Activated naive CD4-positive, alpha-beta T cell treated with anti-CD3 and anti-CD28 coated beads for 36 hours (primary cell): ENCODE results near the gene CMTM2. TPM values are rescaled to one million over a fixed set of nuclear protein-coding genes. Genes with fewer than 3 reads are reported as not detected.
"Not testable (repeated sequence)": the region's sequence is repeated elsewhere in the genome, so short reads cannot be mapped to it uniquely, and the experiment has no call there.

ENCODE experiments used
- CTCF ChIA-PET: fragments of 350-600 bp; sonication (Branson Sonifier 250); formaldehyde crosslinking; loops from one replicate; lab custom pipeline; 2021; ENCODE audit warnings: antibody characterized with exemption; lab: Charles Lee
- DNase-seq: peaks from one replicate; pipeline ENCODE4 v3.0.0-alpha.2; 2020
- H3K27ac Mint-ChIP-seq: one replicate; pipeline ENCODE4 v1.8.0; 2021; ENCODE audit warnings: mild to moderate bottlenecking, mixed read lengths
- H3K27me3 Mint-ChIP-seq: one replicate; pipeline ENCODE4 v1.8.0; 2021; ENCODE audit warnings: low read depth, mixed read lengths
- H3K36me3 Mint-ChIP-seq: one replicate; pipeline ENCODE4 v1.8.0; 2021; ENCODE audit warnings: low read depth, mixed read lengths
- H3K4me1 Mint-ChIP-seq: one replicate; pipeline ENCODE4 v1.8.0; 2021; ENCODE audit warnings: low read depth, mixed read lengths
- H3K4me3 Mint-ChIP-seq: one replicate; pipeline ENCODE4 v1.8.0; 2021; ENCODE audit warnings: mild to moderate bottlenecking, moderate library complexity, mixed read lengths
- H3K9me3 Mint-ChIP-seq: one replicate; pipeline ENCODE4 v1.8.0; 2021; ENCODE audit warnings: mixed read lengths
- intact Hi-C: fragments of 100-400 bp; cut with micrococcal nuclease; formaldehyde crosslinking; loops from one replicate; pipeline ENCODE4 v1.15.1; 2023
- total RNA-seq, 2 experiments: library from RNA; stranded (reverse); gene quantifications; one replicate each; pipeline ENCODE4 v1.2.3, GENCODE V29; 2021

The CMTM2 gene
- total RNA-seq, 2 experiments from 2014 or later, result not detected

DNA sequence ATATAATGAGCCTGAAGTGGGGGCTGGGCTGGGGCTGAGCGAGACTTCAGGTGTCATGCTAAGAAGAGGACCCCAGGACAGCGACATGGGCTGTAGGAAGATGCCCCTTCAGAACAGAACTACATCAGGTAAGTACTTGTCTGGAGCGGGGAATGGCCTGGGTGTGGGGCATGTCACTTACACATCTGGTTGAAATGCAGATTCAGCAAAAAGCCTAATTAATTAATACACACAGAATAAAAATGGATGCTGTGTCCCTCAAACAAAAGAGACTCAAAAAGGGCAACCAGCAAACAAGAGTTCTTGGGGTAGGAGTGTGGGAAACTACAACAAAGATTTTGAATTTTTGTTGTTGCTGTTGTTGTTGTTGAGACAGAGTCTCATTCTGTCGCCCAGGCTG, 11.8 kb downstream of the CMTM2 start:
- Mint-ChIP-seq H3K4me3 (no peak overlapping the region), H3K27me3 (no peaks in the 10 kb centered on the region), H3K27ac (no peak overlapping the region), H3K36me3 (no peaks in the 10 kb centered on the region), H3K9me3 (no peaks in the 10 kb centered on the region), H3K4me1 (peaks cover 30% of the 10 kb centered on the region)
- CTCF ChIA-PET, result interaction anchor here (0.6 to 3.0 kb wide), 8 partner anchors 10 to 277 kb away, joined by 3 to 22 read pairs (median 6); partner anchors contain the start of gene CMTM2
- intact Hi-C loops, result no loop called here
- DNase-seq, result no peak

DNA sequence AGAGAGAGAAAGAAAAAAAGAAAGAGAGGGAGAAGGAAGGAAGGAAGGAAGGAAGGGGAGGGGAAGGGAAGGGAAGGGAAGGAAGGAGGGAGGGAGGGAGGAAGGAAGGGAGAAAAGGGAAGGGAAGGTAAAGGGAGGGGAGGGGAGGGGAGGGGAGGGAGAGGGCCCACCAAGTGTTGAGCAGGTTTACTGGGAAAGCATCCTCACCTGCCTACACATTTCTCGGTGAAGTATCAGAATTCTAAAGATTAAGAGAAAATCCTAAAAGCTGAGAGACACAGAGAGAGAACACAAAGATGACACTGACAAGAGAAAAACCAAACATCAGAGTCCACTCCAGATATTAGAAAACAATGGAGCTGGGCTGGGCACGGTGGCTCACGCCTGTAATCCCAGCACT, 13.0 kb downstream of the CMTM2 start:
- intact Hi-C loops, result no loop called here
- no peak overlapping the region for H3K27ac Mint-ChIP-seq
- H3K36me3 Mint-ChIP-seq, result no peaks in the 10 kb centered on the region
- no peaks in the 10 kb centered on the region for H3K27me3 Mint-ChIP-seq
- no peak for DNase-seq
- CTCF ChIA-PET, result no interaction called here
- no peak overlapping the region for H3K4me3 Mint-ChIP-seq
- no peaks in the 10 kb centered on the region for H3K9me3 Mint-ChIP-seq
- H3K4me1 Mint-ChIP-seq, result peaks cover 34% of the 10 kb centered on the region

DNA sequence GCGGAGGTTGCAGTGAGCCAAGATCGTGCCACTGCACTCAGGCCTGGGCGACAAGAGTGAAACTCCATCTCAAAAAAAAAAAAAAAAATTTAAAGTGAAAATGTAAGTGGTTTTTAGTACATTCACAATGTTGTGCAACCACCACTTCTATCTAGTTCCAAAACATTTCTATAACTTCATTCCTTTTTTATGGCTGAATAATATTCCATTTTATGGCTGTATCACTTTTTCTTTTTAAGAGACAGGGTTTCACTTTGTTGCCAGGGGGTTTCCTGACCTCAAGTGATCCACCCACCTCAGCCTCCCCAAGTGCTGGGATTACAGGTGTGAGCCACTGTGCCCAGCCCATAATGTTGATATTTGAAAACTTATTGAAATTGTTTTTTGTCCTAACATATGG, 13.6 kb downstream of the CMTM2 start:
- H3K36me3 Mint-ChIP-seq, result no peaks in the 10 kb centered on the region
- no peaks in the 10 kb centered on the region for H3K27me3 Mint-ChIP-seq
- CTCF ChIA-PET, result no interaction called here
- peaks cover 32% of the 10 kb centered on the region for H3K4me1 Mint-ChIP-seq
- no peak overlapping the region for H3K27ac Mint-ChIP-seq
- intact Hi-C loops, result no loop called here
- no peak overlapping the region for H3K4me3 Mint-ChIP-seq
- no peak for DNase-seq
- H3K9me3 Mint-ChIP-seq, result no peaks in the 10 kb centered on the region

DNA sequence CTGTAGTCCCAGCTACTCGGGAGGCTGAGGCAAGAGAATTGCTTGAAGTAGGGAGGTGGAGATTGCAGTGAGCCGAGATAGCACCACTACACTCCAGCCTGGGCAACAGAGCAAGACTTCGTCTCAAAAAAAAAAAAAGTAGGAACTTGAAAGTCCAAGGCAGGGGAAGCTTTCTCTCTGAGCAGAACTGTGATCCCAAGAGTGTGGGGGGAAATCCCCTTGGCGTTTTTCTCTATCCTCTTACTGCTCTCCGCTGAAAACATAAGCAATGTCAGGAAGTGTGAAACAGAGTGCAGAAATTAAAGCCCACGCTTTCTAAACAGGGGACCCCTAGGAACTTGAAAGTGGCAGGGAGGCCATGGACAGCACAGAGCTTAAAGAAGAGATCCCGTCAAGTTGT, 15.5 kb downstream of the CMTM2 start:
- Mint-ChIP-seq H3K27ac (no peak overlapping the region), H3K27me3 (no peaks in the 10 kb centered on the region), H3K4me1 (peaks cover 33% of the 10 kb centered on the region), H3K9me3 (no peaks in the 10 kb centered on the region), H3K4me3 (no peak overlapping the region), H3K36me3 (no peaks in the 10 kb centered on the region)
- CTCF ChIA-PET, result interaction anchor here (1.0 to 1.9 kb wide), 4 partner anchors 9 to 112 kb away, joined by 3 to 7 read pairs (median 4); partner anchors contain the start of gene CMTM3
- DNase-seq, result no peak
- intact Hi-C loops, result no loop called here

DNA sequence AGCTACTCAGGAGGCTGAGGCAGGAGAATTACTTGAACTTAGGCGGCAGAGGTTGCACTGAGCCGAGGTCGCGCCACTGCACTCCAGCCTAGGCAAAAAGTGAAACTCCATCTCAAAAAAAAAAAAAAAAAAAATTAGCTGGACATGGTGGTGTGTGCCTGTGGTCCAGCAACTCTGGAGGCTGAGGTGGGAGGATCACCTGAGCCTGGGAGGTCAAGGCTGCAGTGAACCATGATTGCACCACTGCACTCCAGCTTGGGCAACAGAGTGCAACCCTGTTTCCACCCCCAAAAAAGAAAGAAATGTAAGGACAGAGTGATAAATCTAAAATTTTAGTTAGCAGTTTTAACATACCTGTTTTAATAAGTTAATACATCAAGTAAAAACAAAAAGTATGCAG, 17.3 kb downstream of the CMTM2 start:
- H3K27me3 Mint-ChIP-seq, DNase-seq, intact Hi-C loops, H3K9me3 Mint-ChIP-seq, H3K4me3 Mint-ChIP-seq, H3K36me3 Mint-ChIP-seq, H3K27ac Mint-ChIP-seq: not testable (repeated sequence)
- CTCF ChIA-PET, result interaction anchor here (1.3 kb wide), 1 partner anchor 55 kb away, joined by 4 read pairs; no protein-coding TSS in a partner anchor
- H3K4me1 Mint-ChIP-seq, result peaks cover 26% of the 10 kb centered on the region

DNA sequence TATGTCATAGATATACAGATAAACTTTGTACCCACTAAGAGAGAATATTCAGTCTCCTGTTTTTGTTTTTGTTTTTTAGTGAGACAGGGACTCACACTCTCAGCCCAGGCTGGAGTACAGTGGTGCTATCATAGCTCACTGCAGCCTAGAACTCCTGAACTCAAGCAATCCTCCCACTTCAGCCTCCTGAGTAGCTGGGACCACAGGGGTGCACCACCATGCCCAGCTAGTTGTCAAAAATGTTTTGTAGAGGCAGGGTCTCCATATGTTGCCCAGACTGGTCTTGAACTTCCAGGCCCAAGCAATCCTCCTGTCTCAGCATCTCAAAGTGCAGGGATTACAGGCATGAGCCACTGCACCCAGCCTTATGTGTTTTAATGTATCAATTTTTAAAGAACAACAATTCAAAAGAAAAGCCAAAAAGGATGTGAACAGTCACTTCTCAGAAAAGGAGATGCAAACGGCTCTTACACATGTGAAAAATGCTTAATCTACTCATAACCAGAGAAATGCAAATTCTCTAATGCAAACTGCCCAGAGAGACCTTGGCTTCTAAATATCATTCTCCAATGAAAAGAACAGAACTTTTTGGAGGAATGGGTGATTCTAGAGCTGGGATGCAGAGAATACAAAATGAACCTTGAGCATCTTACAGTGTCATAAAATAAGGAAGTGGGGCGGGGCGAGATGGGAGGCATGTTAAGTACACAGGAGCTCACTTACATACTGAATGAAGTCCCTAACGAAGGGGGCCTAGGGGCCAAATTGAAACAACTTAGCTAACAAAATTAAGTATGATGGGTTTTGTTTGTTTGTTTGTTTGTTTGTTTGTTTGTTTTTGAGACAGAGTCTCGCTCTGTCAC, 18.0 kb downstream of the CMTM2 start:
- peaks cover 26% of the 10 kb centered on the region for H3K4me1 Mint-ChIP-seq
- no peaks in the 10 kb centered on the region for H3K27me3 Mint-ChIP-seq
- peak overlapping the region; percentile 61 for H3K27ac Mint-ChIP-seq
- no peak for DNase-seq
- CTCF ChIA-PET, result interaction anchor here (0.6 to 2.5 kb wide), 4 partner anchors 11 to 191 kb away, joined by 3 to 7 read pairs (median 6); no protein-coding TSS in a partner anchor
- no peak overlapping the region for H3K4me3 Mint-ChIP-seq
- no peaks in the 10 kb centered on the region for H3K36me3 Mint-ChIP-seq
- intact Hi-C loops, result no loop called here
- H3K9me3 Mint-ChIP-seq, result peaks cover 11% of the 10 kb centered on the region

DNA sequence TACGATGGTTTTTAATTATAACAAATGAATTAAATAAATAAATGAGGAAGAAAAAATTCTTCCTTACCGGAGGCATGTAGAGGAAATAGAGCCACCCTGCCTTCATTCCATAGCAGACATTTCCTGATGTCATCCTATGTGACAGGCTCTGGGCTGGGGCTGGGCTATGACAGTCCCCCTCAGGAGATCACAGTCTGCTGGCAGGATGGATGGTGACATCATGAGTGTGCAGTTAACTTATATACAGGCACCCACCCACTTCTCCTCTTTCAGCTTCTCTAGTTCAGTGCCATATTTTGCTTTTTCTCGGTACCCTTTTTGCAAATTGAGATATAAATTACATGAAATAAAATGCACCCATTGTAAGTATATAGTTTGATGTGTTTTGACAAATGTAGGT, 18.8 kb downstream of the CMTM2 start:
- no peak overlapping the region for H3K27ac Mint-ChIP-seq
- CTCF ChIA-PET, result interaction anchor here (0.8 to 2.5 kb wide), 5 partner anchors 11 to 191 kb away, joined by 4 to 7 read pairs (median 5); partner anchors contain the start of gene CKLF
- intact Hi-C loops, result no loop called here
- H3K27me3 Mint-ChIP-seq, result no peaks in the 10 kb centered on the region
- DNase-seq, result no peak
- no peak overlapping the region for H3K4me3 Mint-ChIP-seq
- H3K36me3 Mint-ChIP-seq, result no peaks in the 10 kb centered on the region
- peaks cover 26% of the 10 kb centered on the region for H3K4me1 Mint-ChIP-seq
- H3K9me3 Mint-ChIP-seq, result peaks cover 11% of the 10 kb centered on the region

DNA sequence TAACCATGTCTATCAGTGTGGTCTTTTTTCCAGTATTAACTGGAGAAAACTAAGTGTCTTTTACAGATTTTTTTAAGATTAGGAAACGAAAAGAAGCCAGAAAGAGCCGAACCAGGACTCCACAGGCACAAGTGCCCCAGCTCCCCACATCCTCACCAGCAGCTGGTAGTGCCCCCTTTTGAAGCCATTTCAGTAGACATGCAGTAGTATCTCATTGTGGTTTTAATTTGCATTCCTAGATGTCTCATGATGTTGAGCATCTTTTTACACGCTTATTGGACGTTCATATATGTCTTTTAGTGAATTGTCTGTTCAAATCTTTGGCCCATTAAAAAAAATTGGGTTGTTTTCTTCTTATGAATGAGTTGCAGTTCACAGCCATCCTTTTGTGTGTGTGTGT, 20.5 kb downstream of the CMTM2 start:
- no peaks in the 10 kb centered on the region for H3K27me3 Mint-ChIP-seq
- DNase-seq, result no peak
- H3K9me3 Mint-ChIP-seq, result peaks cover 11% of the 10 kb centered on the region
- peaks cover 31% of the 10 kb centered on the region for H3K4me1 Mint-ChIP-seq
- H3K4me3 Mint-ChIP-seq, result no peak overlapping the region
- H3K27ac Mint-ChIP-seq, result no peak overlapping the region
- CTCF ChIA-PET, result interaction anchor here (0.7 to 2.5 kb wide), 4 partner anchors 9 to 123 kb away, joined by 3 to 8 read pairs (median 6); no protein-coding TSS in a partner anchor
- intact Hi-C loops, result no loop called here
- H3K36me3 Mint-ChIP-seq, result no peaks in the 10 kb centered on the region

DNA sequence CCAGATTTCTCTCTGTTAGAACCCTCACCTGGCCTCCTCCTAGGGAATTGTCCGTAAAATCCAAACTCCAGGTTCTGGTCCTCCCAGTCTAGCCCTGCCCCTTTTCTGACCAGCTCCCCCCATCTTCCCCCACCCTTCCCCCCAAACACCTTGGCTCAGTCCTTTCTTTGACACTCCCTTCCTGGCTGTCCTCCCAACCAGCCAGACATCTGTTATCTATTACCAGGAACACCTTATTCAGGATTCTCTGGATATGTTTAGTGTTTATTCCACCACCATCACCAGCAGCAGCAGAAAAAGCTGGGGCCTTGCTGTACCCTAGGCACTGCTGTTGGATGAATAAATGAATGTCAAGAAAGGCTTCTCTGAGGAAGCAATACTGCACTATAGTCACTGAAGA, 21.2 kb downstream of the CMTM2 start:
- H3K27ac Mint-ChIP-seq, result no peak overlapping the region
- CTCF ChIA-PET, result interaction anchor here (0.6 to 1.4 kb wide), 3 partner anchors 10 to 193 kb away, joined by 3 to 7 read pairs (median 6); no protein-coding TSS in a partner anchor

DNA sequence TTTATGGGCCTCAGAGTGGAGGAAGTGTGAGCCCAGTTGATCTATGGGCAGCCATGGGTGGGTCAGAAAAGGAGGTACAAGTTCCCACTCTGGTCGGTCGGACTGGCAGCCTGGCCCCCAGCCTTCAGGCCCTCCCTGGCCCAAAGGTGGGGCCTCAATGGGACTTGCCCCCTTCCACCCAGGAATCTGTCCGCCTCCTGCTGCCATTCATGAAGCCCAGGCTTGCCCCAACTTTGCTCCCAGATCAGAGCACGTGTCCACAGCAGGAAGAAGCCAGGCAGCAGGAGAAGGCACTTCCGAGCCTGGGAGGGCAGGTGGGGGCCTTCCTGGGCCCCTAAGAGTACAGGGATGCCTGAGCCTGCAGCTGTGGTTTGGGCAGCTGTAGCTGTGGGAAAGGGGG, 22.2 kb downstream of the CMTM2 start:
- intact Hi-C loops, result no loop called here
- no peak overlapping the region for H3K27ac Mint-ChIP-seq
- peaks cover 40% of the 10 kb centered on the region for H3K4me1 Mint-ChIP-seq

More for the DNA sequence above, 21.2 kb downstream of the CMTM2 start:
- Mint-ChIP-seq H3K4me1 (peaks cover 31% of the 10 kb centered on the region), H3K9me3 (peaks cover 11% of the 10 kb centered on the region), H3K27me3 (no peaks in the 10 kb centered on the region), H3K4me3 (no peak overlapping the region), H3K36me3 (no peaks in the 10 kb centered on the region)
- no peak for DNase-seq
- intact Hi-C loops, result no loop called here

DNA sequence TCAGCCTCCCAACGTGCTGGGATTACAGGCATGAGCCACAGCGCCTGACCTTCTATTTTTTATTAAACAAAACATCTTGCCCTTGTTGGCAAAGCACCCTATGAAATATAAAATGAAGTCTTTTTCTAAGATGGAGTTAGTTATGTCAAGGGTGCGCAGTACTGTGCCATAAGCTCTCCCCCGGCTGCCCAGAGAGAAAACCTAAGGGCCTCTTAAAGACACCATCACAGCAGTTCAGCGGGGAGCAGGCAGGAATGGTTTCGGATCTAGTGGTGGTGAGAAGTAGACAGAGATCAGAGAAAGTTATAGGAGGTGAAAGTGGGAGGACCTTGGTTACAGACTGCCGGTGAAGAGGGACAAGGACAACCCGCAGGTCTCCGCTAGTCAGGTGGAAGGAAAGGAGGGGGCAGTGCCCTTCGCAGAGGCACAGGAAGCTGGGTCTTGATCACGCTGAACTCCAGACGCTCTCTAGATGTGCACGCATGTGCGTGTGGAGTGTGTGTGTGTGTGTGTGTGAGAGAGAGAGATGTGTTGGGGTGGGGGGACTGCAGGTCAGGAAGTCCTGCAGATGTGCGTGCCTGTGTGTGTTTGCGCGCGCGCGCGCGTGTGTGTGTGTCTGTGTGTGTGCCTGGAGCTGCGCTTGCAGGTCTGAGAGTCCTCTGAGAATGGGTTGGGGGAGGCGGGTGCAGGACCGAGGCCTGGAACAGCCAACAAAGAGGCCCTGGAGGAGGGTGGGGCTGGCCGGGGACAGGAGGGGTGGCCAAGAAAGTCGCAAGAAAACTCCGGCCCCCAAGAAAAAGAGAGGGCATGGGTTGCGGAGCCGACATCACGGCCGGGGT, 24.5 kb downstream of the CMTM2 start:
- CTCF ChIA-PET, result interaction anchor here (1.1 to 2.2 kb wide), 8 partner anchors 10 to 199 kb away, joined by 3 to 14 read pairs (median 5); no protein-coding TSS in a partner anchor
- H3K27me3 Mint-ChIP-seq, result no peaks in the 10 kb centered on the region
- peak overlapping the region; percentile 90 for H3K4me3 Mint-ChIP-seq

More for the DNA sequence above, 22.2 kb downstream of the CMTM2 start:
- Mint-ChIP-seq H3K27me3 (no peaks in the 10 kb centered on the region), H3K9me3 (peaks cover 11% of the 10 kb centered on the region), H3K36me3 (no peaks in the 10 kb centered on the region), H3K4me3 (no peak overlapping the region)
- no peak for DNase-seq
- CTCF ChIA-PET, result interaction anchor here (0.6 to 1.4 kb wide), 4 partner anchors 11 to 194 kb away, joined by 3 to 7 read pairs (median 4); no protein-coding TSS in a partner anchor

More for the DNA sequence above, 24.5 kb downstream of the CMTM2 start:
- peaks cover 11% of the 10 kb centered on the region for H3K9me3 Mint-ChIP-seq
- H3K36me3 Mint-ChIP-seq, result peaks cover 2% of the 10 kb centered on the region
- peak; percentile 79 for DNase-seq
- peak overlapping the region; percentile 85 for H3K27ac Mint-ChIP-seq
- H3K4me1 Mint-ChIP-seq, result peaks cover 42% of the 10 kb centered on the region
- intact Hi-C loops, result loop anchor here (1.0 kb wide), 3 partner anchors 51 to 195 kb away; partner anchors contain the start of gene CKLF
